CD14-positive monocyte (primary cell): Measurements from ENCODE around the gene LRP1B. TPM values are rescaled to one million over a fixed set of nuclear protein-coding genes. Genes with fewer than 3 reads are reported as not detected.

Experiments
- DNase-seq, 3 donors: peaks; one replicate each; pipeline ENCODE4 v3.0.0-alpha.2; 2011 to 2022
- H2AFZ ChIP-seq: 2 replicates; pipeline ENCODE4 v1.6.0; 2012; ENCODE audit warnings: mild to moderate bottlenecking, low read depth, low read length, inconsistent platforms; ENCODE audit not compliant: insufficient read depth, poor library complexity, severe bottlenecking
- H3K27ac ChIP-seq, 2 donors: 1 replicate in 1 of 2; 2 replicates in 1 of 2; pipeline ENCODE4 v1.5.1; 2012 to 2013; ENCODE audit warnings: low read length in 2 of 2, control low read depth in 1 of 2, inconsistent platforms in 1 of 2, low read depth in 1 of 2, mild to moderate bottlenecking in 1 of 2
- H3K27me3 ChIP-seq, 2 donors: one replicate each; pipeline versions ENCODE4 v1.6.0 to v1.6.1; 2011 to 2013; ENCODE audit warnings: low read length in 2 of 2; ENCODE audit not compliant: control insufficient read depth in 2 of 2, insufficient read depth in 2 of 2
- H3K36me3 ChIP-seq, 2 donors: replicated peaks in 1 of 2; 1 replicate in 1 of 2; 2 replicates in 1 of 2; pipeline versions ENCODE4 v1.5.1 to v1.6.1; 2012 to 2013; ENCODE audit warnings: low read length in 2 of 2, control low read depth in 1 of 2, inconsistent platforms in 1 of 2, mild to moderate bottlenecking in 1 of 2; ENCODE audit not compliant: insufficient read depth in 2 of 2, control insufficient read depth in 1 of 2
- H3K4me1 ChIP-seq, 2 donors: 1 replicate in 1 of 2; 2 replicates in 1 of 2; pipeline versions ENCODE4 v1.5.1 to v1.6.1; 2012 to 2013; ENCODE audit warnings: low read length in 2 of 2, control low read depth in 1 of 2, inconsistent platforms in 1 of 2, mild to moderate bottlenecking in 1 of 2, moderate library complexity in 1 of 2; ENCODE audit not compliant: insufficient read depth in 2 of 2, control insufficient read depth in 1 of 2
- H3K4me2 ChIP-seq: replicated peaks from 2 replicates; pipeline ENCODE3; 2012; ENCODE audit warnings: low read length, moderate library complexity, mild to moderate bottlenecking; ENCODE audit not compliant: poor library complexity, severe bottlenecking; ENCODE audit errors: extremely low read depth
- H3K4me3 ChIP-seq, 3 experiments: fragments of 200-600 bp in 1 of 3; sonication (generic) in 1 of 3; replicated peaks in 1 of 3; 1 replicate in 2 of 3; 2 replicates in 1 of 3; pipeline ENCODE4 v1.5.1; 2011 to 2013; ENCODE audit warnings: low read length in 3 of 3, mild to moderate bottlenecking in 3 of 3, control low read depth in 2 of 3, low read depth in 2 of 3, inconsistent platforms in 1 of 3, moderate library complexity in 1 of 3
- H3K79me2 ChIP-seq: 2 replicates; pipeline ENCODE4 v1.6.0; 2012; ENCODE audit warnings: mild to moderate bottlenecking, control low read depth, inconsistent platforms, low read length, moderate library complexity; ENCODE audit not compliant: insufficient read depth
- H3K9ac ChIP-seq: 2 replicates; pipeline ENCODE4 v1.6.0; 2017; ENCODE audit warnings: low read length, mild to moderate bottlenecking; ENCODE audit not compliant: insufficient read depth, poor library complexity, severe bottlenecking
- H3K9me3 ChIP-seq, 2 donors: replicated peaks in 1 of 2; 1 replicate in 1 of 2; 2 replicates in 1 of 2; pipeline versions ENCODE4 v1.5.1 to v1.6.1; 2012 to 2013; ENCODE audit warnings: low read length in 2 of 2, control low read depth in 1 of 2; ENCODE audit not compliant: control insufficient read depth in 1 of 2, insufficient read depth in 1 of 2
- H4K20me1 ChIP-seq: 2 replicates; pipeline ENCODE4 v1.6.0; 2012; ENCODE audit warnings: mild to moderate bottlenecking, low read length, control low read depth, moderate library complexity; ENCODE audit not compliant: insufficient read depth
- H3K27ac Mint-ChIP-seq, 7 donors: one replicate each; pipeline ENCODE4 v1.8.0; 2020; ENCODE audit warnings: mild to moderate bottlenecking in 7 of 7, mixed read lengths in 7 of 7, moderate library complexity in 6 of 7, inconsistent platforms in 2 of 7
- H3K27me3 Mint-ChIP-seq, 3 donors: one replicate each; pipeline ENCODE4 v1.8.0; 2021 to 2022; ENCODE audit warnings: low read depth in 3 of 3, mild to moderate bottlenecking in 3 of 3, mixed read lengths in 3 of 3, moderate library complexity in 3 of 3, inconsistent platforms in 1 of 3
- H3K36me3 Mint-ChIP-seq, 2 donors: one replicate each; pipeline ENCODE4 v1.8.0; 2020; ENCODE audit warnings: mixed read lengths in 2 of 2, inconsistent platforms in 1 of 2, mild to moderate bottlenecking in 1 of 2
- H3K4me1 Mint-ChIP-seq: one replicate; pipeline ENCODE4 v1.8.0; 2020; ENCODE audit warnings: mild to moderate bottlenecking, mixed read lengths
- H3K4me3 Mint-ChIP-seq, 2 donors: one replicate each; pipeline ENCODE4 v1.8.0; 2020; ENCODE audit warnings: mild to moderate bottlenecking in 2 of 2, mixed read lengths in 2 of 2, moderate library complexity in 1 of 2
- H3K9me3 Mint-ChIP-seq, 7 donors: one replicate each; pipeline ENCODE4 v1.8.0; 2020 to 2022; ENCODE audit warnings: mixed read lengths in 7 of 7, mild to moderate bottlenecking in 6 of 7, moderate library complexity in 6 of 7, inconsistent platforms in 2 of 7
- WGBS: methylation state at CpG from one replicate; pipeline ENCODE4 v1.1.5; 2013; ENCODE audit warnings: missing lambda C conversion rate; ENCODE audit not compliant: insufficient coverage; 5-methylcytosine and 5-hydroxymethylcytosine counted together
- intact Hi-C, 2 donors: fragments of 100-400 bp; cut with micrococcal nuclease; formaldehyde crosslinking; loops; one replicate each; pipeline versions ENCODE4 v1.15.0 to v1.15.1; 2023
- polyA plus RNA-seq, 3 donors: library from polyadenylated mRNA; depleted of rRNA in 1 of 3; unstranded in 2 of 3; stranded (reverse) in 1 of 3; fragments of 300-500 nt in 2 of 3; fragments of >200 nt in 1 of 3; fragmentation: Illumina TruSeq in 2 of 3; gene quantifications; 1 replicate in 2 of 3; 2 replicates in 1 of 3; pipeline ENCODE4 v1.2.3, GENCODE V29; 2012 to 2021
- TF ChIP-seq, protein P1 (sequence below): fragments of 200-600 bp; IDR thresholded peaks from one replicate; pipeline ENCODE4 v1.8.0; 2022; ENCODE audit warnings: antibody characterized with exemption, mild to moderate bottlenecking

Gene LRP1B
- polyA plus RNA-seq, 3 donors: not detected

DNA sequence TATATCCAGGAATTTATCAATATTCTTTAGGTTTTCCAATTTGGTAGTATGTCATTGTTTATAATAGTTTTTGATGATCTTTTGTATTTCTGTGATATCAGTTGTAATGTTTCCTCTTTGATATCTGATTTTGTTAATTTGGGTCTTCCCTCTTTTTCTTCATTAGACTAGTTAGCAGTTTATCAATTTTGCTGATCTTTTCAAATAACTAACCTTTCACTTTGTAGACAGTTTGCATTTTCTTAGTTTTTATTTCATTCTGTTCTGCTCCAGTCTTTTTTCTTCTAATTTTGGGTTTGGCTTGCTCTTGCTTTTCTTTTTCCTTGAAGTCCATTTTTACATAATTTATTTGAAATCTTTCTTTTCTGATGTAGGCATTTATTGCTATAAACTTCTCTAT, 824.4 kb downstream of the LRP1B start:
- no peaks in the 10 kb centered on the region for H3K27me3 ChIP-seq
- H3K27me3 Mint-ChIP-seq: no peaks in the 10 kb centered on the region
- H3K9ac ChIP-seq: no peak overlapping the region
- H3K4me1 Mint-ChIP-seq: no peaks in the 10 kb centered on the region
- H3K4me2 ChIP-seq: no peak overlapping the region
- no peak overlapping the region for H2AFZ ChIP-seq
- peaks cover 0 to 6% of the 10 kb centered on the region in 2 donors for H3K9me3 ChIP-seq
- no peak overlapping the region for H3K4me3 Mint-ChIP-seq
- H3K79me2 ChIP-seq: no peaks in the 10 kb centered on the region
- no peaks in the 10 kb centered on the region for H3K36me3 ChIP-seq
- H4K20me1 ChIP-seq: no peaks in the 10 kb centered on the region
- no peak overlapping the region for H3K27ac ChIP-seq
- H3K9me3 Mint-ChIP-seq: peaks cover 0 to 7% (median 2%) of the 10 kb centered on the region in 7 donors
- no peaks in the 10 kb centered on the region for H3K36me3 Mint-ChIP-seq
- intact Hi-C loops: no loop called here
- DNase-seq: no peak
- TF ChIP-seq, protein P1, sequence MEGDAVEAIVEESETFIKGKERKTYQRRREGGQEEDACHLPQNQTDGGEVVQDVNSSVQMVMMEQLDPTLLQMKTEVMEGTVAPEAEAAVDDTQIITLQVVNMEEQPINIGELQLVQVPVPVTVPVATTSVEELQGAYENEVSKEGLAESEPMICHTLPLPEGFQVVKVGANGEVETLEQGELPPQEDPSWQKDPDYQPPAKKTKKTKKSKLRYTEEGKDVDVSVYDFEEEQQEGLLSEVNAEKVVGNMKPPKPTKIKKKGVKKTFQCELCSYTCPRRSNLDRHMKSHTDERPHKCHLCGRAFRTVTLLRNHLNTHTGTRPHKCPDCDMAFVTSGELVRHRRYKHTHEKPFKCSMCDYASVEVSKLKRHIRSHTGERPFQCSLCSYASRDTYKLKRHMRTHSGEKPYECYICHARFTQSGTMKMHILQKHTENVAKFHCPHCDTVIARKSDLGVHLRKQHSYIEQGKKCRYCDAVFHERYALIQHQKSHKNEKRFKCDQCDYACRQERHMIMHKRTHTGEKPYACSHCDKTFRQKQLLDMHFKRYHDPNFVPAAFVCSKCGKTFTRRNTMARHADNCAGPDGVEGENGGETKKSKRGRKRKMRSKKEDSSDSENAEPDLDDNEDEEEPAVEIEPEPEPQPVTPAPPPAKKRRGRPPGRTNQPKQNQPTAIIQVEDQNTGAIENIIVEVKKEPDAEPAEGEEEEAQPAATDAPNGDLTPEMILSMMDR: no peak
- no peak overlapping the region for H3K4me3 ChIP-seq
- no peak overlapping the region for H3K27ac Mint-ChIP-seq
- no peaks in the 10 kb centered on the region for H3K4me1 ChIP-seq

- Histone ChIP-seq H3K36me3 (no peaks in the 10 kb centered on the region), H2AFZ (no peak overlapping the region), H3K27ac (no peak overlapping the region), H3K27me3 (no peaks in the 10 kb centered on the region), H3K4me2 (no peak overlapping the region), H4K20me1 (no peaks in the 10 kb centered on the region), H3K4me3 (no peak overlapping the region), H3K79me2 (no peaks in the 10 kb centered on the region), H3K9ac (no peak overlapping the region), H3K4me1 (no peaks in the 10 kb centered on the region), H3K9me3 (no peaks in the 10 kb centered on the region)
- TF ChIP-seq, protein P1: no peak
- Mint-ChIP-seq H3K9me3 (peaks cover 0 to 3% (median 0%) of the 10 kb centered on the region in 7 donors), H3K27ac (no peak overlapping the region), H3K4me3 (no peak overlapping the region), H3K27me3 (no peaks in the 10 kb centered on the region), H3K36me3 (no peaks in the 10 kb centered on the region), H3K4me1 (no peaks in the 10 kb centered on the region)
- DNase-seq: no peak
- intact Hi-C loops: no loop called here
- no CpG with 5 or more reads among the region's 2 CpGs for WGBS
Measured at GRCh38 chr2:141301551-141301950, 829.3 kb downstream of the LRP1B start.
